Uterus (tissue), 4 donors: Measurements from ENCODE around the gene DYNC1LI2. TPM values are rescaled to one million over a fixed set of nuclear protein-coding genes. Genes with fewer than 3 reads are reported as not detected.

ENCODE experiments used
- total RNA-seq, 4 donors: library from RNA; depleted of rRNA in 3 of 4; stranded (reverse); fragments of >200 nt in 3 of 4; gene quantifications; one replicate each; pipeline versions ENCODE4 v1.1.0 to v1.2.4, GENCODE V29; 2014 to 2023
- donor health status: DM: yes; HTN: yes; CAD: no.

DYNC1LI2 gene
- total RNA-seq, 4 donors from 2014 or later: 109 to 279 (median 151) TPM

Other genes with a start within 250 kb of the DYNC1LI2 start
- 10 to 100 TPM; 13.6 to 52.6 (median 39.2) TPM for gene TK2, start 201.5 kb downstream of the DYNC1LI2 start, total RNA-seq
- 100 to 1,000 TPM in 1 of 4 donors, 10 to 100 TPM in 3; 31.3 to 118 (median 68.6) TPM for gene CKLF, start 199.0 kb downstream of the DYNC1LI2 start, total RNA-seq
- gene CMTM1, start 185.2 kb downstream of the DYNC1LI2 start, total RNA-seq: 1 to 10 TPM in 2 of 4 donors, not detected in 2; 5.0 to 5.3 TPM
- gene CMTM2, start 172.1 kb downstream of the DYNC1LI2 start, total RNA-seq: 1 to 10 TPM in 1 of 4 donors, not detected in 3; 1.2 TPM
- gene CMTM3, start 146.9 kb downstream of the DYNC1LI2 start, total RNA-seq: 10 to 100 TPM; 42.6 to 67.9 (median 56.2) TPM
- gene CMTM4, start 54.9 kb downstream of the DYNC1LI2 start, total RNA-seq: 10 to 100 TPM in 2 of 4 donors, 1 to 10 TPM in 2; 6.1 to 41.5 (median 15.1) TPM
- under 1 TPM in 2 of 4 donors, not detected in 2; 0.21 to 0.83 TPM for gene TERB1, start 50.0 kb upstream of the DYNC1LI2 start, total RNA-seq
- 10 to 100 TPM; 32.6 to 83.5 (median 59.8) TPM for gene NAE1, start 79.4 kb upstream of the DYNC1LI2 start, total RNA-seq
- not detected for gene CA7, start 92.8 kb upstream of the DYNC1LI2 start, total RNA-seq
- gene PDP2, start 128.9 kb upstream of the DYNC1LI2 start, total RNA-seq: 10 to 100 TPM in 2 of 4 donors, 1 to 10 TPM in 1, under 1 TPM in 1; 0.77 to 20.5 (median 6.3) TPM
- gene CDH16, start 167.3 kb upstream of the DYNC1LI2 start, total RNA-seq: 10 to 100 TPM in 1 of 4 donors, not detected in 3; 12.6 TPM
- 10 to 100 TPM in 3 of 4 donors, 1 to 10 TPM in 1; 7.5 to 32.8 (median 18.8) TPM for gene RRAD, start 173.9 kb upstream of the DYNC1LI2 start, total RNA-seq
- 10 to 100 TPM; 15.9 to 76.8 (median 74.2) TPM for gene CIAO2B, start 182.8 kb upstream of the DYNC1LI2 start, total RNA-seq
- 10 to 100 TPM; 15.0 to 51.0 (median 26.0) TPM for gene CES2, start 183.9 kb upstream of the DYNC1LI2 start, total RNA-seq
- gene CES3, start 209.7 kb upstream of the DYNC1LI2 start, total RNA-seq: 1 to 10 TPM in 2 of 4 donors, under 1 TPM in 2; 0.51 to 2.8 (median 0.86) TPM
- gene CES4A, start 237.0 kb upstream of the DYNC1LI2 start, total RNA-seq: 1 to 10 TPM in 3 of 4 donors, under 1 TPM in 1; 0.29 to 9.6 (median 5.4) TPM